Measurements from ENCODE around the gene TP53AIP1. TPM values are rescaled to one million over a fixed set of nuclear protein-coding genes. Genes with fewer than 3 reads are reported as not detected.
A peak's percentile ranks its signal among the peaks of the same experiment; 100 is the strongest.

Gene TP53AIP1
- polyA plus RNA-seq, 1 donor from 2014 or later = not detected

DNA sequence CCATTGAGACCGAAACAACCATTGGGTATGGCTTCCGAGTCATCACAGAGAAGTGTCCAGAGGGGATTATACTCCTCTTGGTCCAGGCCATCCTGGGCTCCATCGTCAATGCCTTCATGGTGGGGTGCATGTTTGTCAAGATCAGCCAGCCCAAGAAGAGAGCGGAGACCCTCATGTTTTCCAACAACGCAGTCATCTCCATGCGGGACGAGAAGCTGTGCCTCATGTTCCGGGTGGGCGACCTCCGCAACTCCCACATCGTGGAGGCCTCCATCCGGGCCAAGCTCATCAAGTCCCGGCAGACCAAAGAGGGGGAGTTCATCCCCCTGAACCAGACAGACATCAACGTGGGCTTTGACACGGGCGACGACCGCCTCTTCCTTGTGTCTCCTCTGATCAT is 31.0 kb downstream of the TP53AIP1 start:
- peaks cover 2% of the 10 kb centered on the region for H3K36me3 Mint-ChIP-seq
- peaks cover 0 to 2% (median 0%) of the 10 kb centered on the region in 3 donors for H3K9me3 Mint-ChIP-seq
- H3K4me1 Mint-ChIP-seq = peaks cover 0 to 3% (median 0%) of the 10 kb centered on the region in 3 donors
- H3K4me3 Mint-ChIP-seq = no peak overlapping the region
- peaks cover 36% of the 10 kb centered on the region for H3K27me3 Mint-ChIP-seq
- no peak overlapping the region for H3K27ac Mint-ChIP-seq

DNA sequence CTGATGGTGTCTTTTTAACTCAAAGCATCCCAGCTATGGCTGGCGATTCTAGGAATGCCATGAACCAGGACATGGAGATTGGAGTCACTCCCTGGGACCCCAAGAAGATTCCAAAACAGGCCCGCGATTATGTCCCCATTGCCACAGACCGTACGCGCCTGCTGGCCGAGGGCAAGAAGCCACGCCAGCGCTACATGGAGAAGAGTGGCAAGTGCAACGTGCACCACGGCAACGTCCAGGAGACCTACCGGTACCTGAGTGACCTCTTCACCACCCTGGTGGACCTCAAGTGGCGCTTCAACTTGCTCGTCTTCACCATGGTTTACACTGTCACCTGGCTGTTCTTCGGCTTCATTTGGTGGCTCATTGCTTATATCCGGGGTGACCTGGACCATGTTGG is 31.4 kb downstream of the TP53AIP1 start:
- Mint-ChIP-seq H3K27ac (no peak overlapping the region), H3K36me3 (peaks cover 2% of the 10 kb centered on the region), H3K9me3 (peaks cover 0 to 2% (median 0%) of the 10 kb centered on the region in 3 donors), H3K27me3 (peaks cover 40% of the 10 kb centered on the region), H3K4me1 (peaks cover 0 to 3% (median 0%) of the 10 kb centered on the region in 3 donors), H3K4me3 (no peak overlapping the region)

DNA sequence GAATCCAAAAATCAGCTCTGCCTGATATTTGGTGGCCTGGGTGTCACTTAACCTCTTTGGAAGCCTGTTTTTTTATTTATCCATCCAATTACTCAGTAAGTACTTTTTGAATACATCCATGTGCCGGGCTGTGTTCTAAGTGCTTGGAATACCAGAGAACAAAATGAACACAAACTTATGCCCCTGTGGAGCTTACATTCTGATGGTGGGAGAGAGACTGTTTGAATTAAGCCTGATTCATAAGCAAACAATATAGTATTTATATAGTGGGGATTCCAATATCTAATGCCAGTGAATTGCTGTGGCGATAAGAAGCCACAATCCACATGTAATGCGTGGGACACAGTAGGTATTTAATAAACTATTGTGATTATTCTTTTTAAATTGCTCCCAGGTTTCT is 32.1 kb downstream of the TP53AIP1 start:
- peaks cover 43% of the 10 kb centered on the region for H3K27me3 Mint-ChIP-seq
- H3K27ac Mint-ChIP-seq = no peak overlapping the region
- H3K4me3 Mint-ChIP-seq = no peak overlapping the region
- peaks cover 0 to 6% (median 3%) of the 10 kb centered on the region in 3 donors for H3K4me1 Mint-ChIP-seq
- peaks cover 0 to 3% (median 0%) of the 10 kb centered on the region in 3 donors for H3K9me3 Mint-ChIP-seq
- H3K36me3 Mint-ChIP-seq = peaks cover 2% of the 10 kb centered on the region

DNA sequence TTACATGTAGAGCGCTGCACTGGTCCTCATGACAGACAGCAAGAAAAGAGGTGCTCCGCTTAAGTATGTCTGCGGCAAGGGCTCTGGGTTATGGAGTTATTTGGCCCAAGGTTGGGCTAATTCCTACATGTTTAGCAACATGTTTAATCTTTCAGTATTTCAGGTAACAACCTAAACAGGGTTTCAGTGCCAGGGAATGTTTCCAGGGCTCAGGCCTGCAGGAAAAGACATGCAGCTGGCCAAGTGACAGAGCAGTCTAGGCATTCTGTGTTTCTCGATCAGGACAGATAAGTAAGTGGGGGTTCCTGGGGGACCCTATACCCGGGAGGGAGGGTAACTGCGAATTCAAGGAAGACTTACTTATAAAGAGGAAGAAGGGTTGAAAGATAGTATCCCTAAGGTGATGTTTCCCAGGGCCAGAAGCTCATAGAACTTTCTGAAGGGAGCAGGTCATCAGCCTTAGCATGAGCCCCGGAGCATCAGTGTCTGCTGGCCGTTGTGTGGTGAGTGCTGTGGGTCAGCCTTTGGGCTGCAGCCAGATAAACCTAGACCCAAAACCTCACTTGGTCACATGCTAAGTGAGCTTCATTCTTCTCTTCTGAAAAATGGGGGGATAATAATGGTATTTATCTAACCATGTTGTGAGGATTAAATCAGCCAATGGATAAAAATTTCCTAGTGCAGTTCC is 33.1 kb downstream of the TP53AIP1 start:
- Mint-ChIP-seq H3K4me3 (no peak overlapping the region), H3K4me1 (peaks cover 3 to 9% (median 5%) of the 10 kb centered on the region in 3 donors), H3K27ac (no peak overlapping the region), H3K36me3 (no peaks in the 10 kb centered on the region), H3K27me3 (peaks cover 43% of the 10 kb centered on the region), H3K9me3 (peaks cover 0 to 3% (median 0%) of the 10 kb centered on the region in 3 donors)

DNA sequence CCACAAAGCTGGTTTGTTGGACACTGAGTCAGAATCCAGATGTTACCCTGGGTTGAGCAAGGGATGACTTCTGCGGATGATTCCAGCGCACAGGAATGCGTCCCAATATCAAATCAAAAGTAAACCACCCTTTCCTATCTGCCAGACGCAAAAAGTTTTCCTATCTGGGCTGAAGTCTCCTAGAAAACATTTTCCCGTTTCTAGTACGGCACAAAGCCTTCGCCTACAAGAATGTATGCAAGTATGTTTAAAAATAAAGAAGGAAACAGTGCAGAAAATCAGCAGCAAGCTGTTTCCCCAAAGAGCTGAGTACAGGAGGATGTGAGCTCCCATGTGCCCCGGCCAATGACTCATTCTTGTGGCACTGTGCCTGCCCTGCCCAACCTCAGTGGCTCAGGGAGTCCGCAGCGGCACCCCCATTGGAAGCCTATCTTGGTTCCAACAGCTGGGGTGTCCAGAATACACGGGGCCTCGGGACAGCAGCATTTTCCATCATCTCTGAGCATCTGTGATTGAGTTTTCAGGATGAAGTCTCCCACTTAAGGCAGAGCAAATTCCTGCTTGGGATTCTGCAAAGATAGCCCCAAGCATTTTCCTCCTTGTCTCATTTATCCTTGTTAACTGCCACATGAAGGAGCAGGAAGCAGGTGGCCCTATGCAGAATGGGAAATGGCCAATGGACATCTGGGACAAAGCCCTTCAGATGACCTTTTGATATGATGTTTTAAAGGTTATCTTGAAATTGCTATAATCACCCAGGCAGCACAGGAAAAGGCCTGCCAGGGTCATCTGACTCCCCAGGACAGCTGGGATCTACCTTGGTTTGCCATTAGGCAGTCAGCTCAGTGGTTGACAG is 34.1 kb downstream of the TP53AIP1 start:
- H3K27me3 Mint-ChIP-seq = peaks cover 53% of the 10 kb centered on the region
- H3K27ac Mint-ChIP-seq = no peak overlapping the region
- peaks cover 0 to 3% (median 0%) of the 10 kb centered on the region in 3 donors for H3K9me3 Mint-ChIP-seq
- H3K4me3 Mint-ChIP-seq = no peak overlapping the region
- no peaks in the 10 kb centered on the region for H3K36me3 Mint-ChIP-seq
- H3K4me1 Mint-ChIP-seq = peaks cover 11 to 19% (median 14%) of the 10 kb centered on the region in 3 donors

DNA sequence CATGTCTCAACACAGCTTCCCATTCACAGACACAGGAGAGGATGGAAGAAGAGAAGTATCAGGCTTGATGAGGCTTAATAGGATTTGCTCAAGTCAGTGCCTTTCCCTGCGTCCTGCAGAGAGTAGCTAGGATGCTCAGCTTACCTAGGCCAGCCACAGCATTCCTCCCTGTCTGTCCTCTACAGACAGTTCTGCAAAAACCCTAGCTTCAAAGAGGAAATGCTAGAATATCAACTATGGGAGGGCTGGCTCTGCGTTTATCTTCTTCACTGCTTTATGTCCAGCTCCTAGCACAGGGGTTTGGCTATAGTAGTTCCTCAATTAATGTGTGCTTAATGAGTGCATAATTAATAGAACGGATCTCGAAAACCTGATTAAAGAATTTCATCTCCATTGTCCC is 35.1 kb downstream of the TP53AIP1 start:
- Mint-ChIP-seq H3K36me3 (no peaks in the 10 kb centered on the region), H3K9me3 (peaks cover 0 to 3% (median 0%) of the 10 kb centered on the region in 3 donors), H3K27me3 (peaks cover 62% of the 10 kb centered on the region), H3K4me3 (no peak overlapping the region), H3K4me1 (peaks cover 11 to 20% (median 15%) of the 10 kb centered on the region in 3 donors), H3K27ac (no peak overlapping the region)

DNA sequence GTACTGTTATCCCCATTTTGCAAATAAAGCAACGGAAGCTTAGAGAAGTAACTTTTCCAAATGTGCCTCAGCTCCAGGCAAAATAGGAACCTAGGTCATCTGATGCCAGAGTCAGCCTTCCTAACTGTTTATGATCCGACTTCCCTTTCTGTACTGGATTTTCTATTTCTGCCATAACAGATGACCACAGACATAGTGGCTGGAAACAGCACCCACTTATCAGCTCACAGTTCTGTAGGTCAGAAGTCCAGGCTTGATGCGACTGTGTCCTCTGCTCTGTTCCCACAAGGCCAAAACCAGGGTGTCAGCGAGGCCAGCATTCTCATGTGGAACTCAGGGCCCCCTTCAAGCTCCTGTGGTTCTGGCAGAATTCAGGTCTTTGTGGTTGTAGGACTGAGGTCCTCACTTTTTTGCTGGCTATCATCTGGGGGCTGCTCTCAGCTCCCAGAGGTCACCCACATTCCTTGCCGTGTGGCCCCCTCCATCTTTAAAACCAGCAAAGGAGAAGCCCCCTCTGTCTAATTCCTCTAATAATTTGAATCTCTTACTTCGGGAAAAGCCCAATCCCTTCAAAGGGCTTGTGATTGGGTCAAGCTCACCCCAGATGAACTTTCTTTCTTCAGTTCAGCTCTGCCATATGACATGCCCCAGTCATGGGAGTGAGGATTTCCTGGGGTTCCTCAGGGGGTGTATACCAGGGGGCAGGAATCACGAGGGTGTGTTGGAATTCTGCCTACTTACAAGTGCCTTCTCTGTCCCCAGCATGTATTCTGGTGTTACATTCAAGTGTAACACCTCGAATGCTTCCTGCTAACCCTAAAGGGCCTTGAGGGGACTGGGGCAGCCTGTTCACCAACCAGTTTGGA is 36.3 kb downstream of the TP53AIP1 start:
- Mint-ChIP-seq H3K27ac (no peak overlapping the region), H3K36me3 (no peaks in the 10 kb centered on the region), H3K4me1 (peaks cover 11 to 20% (median 15%) of the 10 kb centered on the region in 3 donors), H3K27me3 (peaks cover 67% of the 10 kb centered on the region), H3K4me3 (peak overlapping the region; percentile 59 to 90 (median 82)), H3K9me3 (peaks cover 0 to 3% (median 0%) of the 10 kb centered on the region in 3 donors)

DNA sequence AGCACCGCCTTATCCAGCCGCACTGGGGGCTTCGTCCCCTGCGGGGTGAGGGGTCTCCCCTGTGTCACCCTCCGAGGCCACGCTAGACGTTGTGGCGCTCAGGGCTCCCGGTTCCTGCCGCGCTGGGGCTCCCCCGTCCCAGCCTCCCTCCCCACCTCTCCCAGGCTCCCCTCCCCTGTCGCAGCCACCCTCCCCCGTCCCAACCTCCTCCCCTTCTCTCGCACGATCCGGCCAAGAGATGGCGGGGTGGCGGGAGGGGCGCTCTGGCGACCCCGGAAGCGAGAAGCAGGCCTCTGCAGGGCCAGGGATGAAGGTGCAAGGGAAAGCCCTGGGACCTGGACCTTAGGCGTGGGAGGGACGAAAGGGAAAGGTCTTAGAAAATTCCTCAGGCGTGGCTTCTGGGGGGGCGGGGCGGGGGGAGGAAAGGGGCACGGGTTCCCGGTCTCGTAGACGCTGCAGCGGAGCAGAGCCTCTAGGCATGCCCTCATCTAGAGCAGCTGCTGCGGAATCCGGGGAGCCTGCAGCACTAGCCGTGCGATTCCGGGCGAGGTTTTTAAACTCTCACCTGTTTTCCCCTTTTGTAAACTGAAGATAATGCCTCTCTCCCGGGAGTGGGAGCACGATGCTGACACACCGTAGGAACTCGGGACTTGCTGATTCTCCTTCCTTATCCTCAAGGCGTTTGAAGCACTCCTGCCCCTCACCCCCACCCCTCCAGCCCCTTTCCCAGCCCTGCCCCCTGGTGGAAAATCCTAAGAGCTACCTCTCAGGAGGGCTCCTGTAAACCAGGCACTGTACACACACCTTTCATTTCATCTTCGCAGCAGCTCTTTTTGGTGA is 37.1 kb downstream of the TP53AIP1 start:
- H3K27me3 Mint-ChIP-seq = peaks cover 74% of the 10 kb centered on the region

DNA sequence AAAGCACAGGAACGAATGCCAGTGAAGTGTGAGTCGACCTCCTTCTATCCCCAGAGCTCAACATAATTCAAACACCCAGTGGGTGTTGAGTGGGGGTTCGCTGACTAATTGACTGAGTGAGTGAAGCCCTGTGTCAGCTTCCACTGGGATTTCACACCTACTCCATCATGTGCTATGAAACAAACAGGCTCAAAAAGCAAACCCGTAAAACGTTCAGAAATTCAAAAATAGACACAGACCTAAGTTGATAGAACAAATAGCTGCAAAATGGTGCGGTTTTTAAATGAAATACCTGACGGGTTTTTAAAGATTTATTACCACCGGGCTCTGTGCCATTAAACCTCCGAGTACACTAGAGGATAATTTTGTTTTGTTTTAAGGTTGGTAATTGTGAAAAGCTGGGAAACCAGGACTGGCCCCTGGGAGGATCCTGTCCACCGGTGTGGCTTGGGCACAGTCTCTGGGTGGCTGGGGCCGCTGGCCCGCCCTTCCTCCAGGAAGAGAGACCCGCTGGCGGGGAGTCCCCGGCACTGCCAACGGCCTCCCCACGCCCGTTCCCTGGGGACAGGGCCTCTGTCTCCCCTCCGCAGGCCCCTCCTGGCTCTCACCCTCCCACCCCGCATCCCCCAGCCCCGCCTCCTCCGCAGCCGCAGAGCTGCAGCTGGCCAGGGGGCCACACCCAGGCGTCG is 37.9 kb downstream of the TP53AIP1 start:
- H3K4me1 Mint-ChIP-seq = peaks cover 11 to 20% (median 15%) of the 10 kb centered on the region in 3 donors
- peak overlapping the region; percentile 45 to 82 (median 66) for H3K4me3 Mint-ChIP-seq
- peaks cover 0 to 3% (median 0%) of the 10 kb centered on the region in 3 donors for H3K9me3 Mint-ChIP-seq
- H3K27me3 Mint-ChIP-seq = peaks cover 77% of the 10 kb centered on the region
- H3K27ac Mint-ChIP-seq = peak overlapping the region in 1 of 3 donors; percentile 59
- no peaks in the 10 kb centered on the region for H3K36me3 Mint-ChIP-seq

More for the DNA sequence above, 37.1 kb downstream of the TP53AIP1 start:
- H3K4me3 Mint-ChIP-seq = peak overlapping the region; percentile 59 to 90 (median 82)
- no peak overlapping the region for H3K27ac Mint-ChIP-seq
- H3K36me3 Mint-ChIP-seq = no peaks in the 10 kb centered on the region
- H3K9me3 Mint-ChIP-seq = peaks cover 0 to 3% (median 0%) of the 10 kb centered on the region in 3 donors
- peaks cover 11 to 20% (median 15%) of the 10 kb centered on the region in 3 donors for H3K4me1 Mint-ChIP-seq

DNA sequence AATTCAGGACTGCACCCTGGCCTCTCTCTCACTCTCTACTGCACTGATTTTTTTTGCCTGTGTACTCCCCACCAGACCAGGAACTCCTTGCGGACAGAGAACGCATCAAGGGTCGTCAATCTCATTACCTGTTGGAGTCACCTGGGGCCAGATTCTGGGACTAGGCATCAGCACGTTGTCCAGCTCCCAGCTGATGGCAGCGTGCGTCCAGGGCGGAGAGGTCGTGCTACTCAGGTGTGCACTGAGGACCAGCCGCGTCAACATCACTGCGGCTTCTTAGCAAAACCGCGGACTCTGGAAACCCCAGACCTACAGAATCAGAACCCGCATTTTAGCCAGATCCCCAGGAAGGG is 38.4 kb downstream of the TP53AIP1 start:
- Mint-ChIP-seq H3K4me3 (peak overlapping the region; percentile 45 to 82 (median 66)), H3K36me3 (no peaks in the 10 kb centered on the region), H3K9me3 (peaks cover 0 to 3% (median 0%) of the 10 kb centered on the region in 3 donors), H3K27ac (no peak overlapping the region), H3K27me3 (peaks cover 74% of the 10 kb centered on the region), H3K4me1 (peaks cover 11 to 19% (median 15%) of the 10 kb centered on the region in 3 donors)

DNA sequence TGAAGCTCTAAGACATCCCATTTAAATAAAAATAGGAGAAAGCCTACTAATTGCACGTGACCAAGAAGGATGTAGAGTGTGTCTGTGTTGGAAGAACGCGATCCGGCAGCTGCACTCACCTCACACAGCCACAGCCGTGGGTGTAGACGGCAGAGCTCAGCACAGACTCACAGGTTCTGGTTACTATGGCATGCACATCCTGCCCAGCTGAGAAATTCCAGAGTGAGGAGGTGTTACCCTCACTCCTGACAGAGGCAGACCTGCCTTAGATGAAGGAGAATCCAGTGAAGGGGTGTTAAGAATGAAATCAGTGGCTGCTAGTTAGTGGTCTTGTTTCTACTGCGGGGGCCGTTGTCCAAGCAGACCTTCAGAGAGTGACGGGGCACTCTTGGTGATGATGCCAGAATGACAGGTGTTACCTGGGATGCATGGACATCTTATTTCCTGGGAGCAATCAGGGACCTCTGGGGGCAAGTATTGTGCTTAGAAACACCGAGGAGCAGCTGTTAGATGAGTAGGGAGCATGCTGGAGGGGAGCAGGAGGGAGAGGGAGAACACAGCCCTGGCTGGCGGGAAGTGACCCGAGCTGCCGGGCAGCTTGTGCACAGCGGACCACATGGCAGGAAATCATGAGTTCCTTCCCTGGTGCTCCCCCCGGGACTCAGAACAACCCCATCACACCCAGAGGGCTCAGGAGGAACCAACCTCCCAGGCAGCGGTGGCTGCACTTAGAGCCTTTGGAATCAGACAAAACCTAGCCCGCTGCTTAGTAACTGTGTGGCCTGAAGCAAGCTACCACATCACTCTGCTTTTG is 39.2 kb downstream of the TP53AIP1 start:
- Mint-ChIP-seq H3K4me3 (peak overlapping the region; percentile 18 to 73 (median 42)), H3K36me3 (no peaks in the 10 kb centered on the region), H3K27me3 (peaks cover 72% of the 10 kb centered on the region), H3K9me3 (peaks cover 0 to 3% (median 0%) of the 10 kb centered on the region in 3 donors), H3K27ac (no peak overlapping the region), H3K4me1 (peaks cover 11 to 19% (median 16%) of the 10 kb centered on the region in 3 donors)

DNA sequence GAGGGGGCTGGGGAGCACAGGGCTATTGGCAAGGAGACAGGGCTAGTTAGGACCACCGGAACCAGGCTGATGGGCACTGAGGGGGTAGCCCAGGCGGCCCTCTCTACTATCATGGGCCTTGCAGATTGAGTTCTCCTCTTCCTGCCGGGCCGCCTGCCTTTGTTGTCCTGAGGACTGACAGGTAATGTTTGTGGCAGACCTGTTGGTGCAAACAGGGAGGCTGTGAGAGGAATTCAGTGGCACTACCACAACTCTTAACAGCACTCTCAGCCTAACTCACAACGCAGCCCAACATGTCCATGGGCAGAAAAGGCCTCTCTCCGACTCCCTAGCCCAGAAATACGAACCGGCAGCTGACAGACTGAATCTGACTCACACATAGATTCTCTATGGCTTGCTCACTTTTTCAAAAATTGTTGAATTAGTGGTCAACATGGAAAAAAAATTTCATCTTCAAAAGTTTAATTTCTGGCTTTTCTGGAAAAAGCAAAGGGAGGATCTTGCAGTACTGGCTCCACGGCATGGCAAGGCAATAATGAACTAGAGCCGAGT is 40.1 kb downstream of the TP53AIP1 start:
- Mint-ChIP-seq H3K4me3 (peak overlapping the region in 1 of 4 donors; percentile 2), H3K4me1 (peaks cover 11 to 20% (median 16%) of the 10 kb centered on the region in 3 donors), H3K27ac (no peak overlapping the region), H3K36me3 (no peaks in the 10 kb centered on the region), H3K9me3 (peaks cover 0 to 3% (median 0%) of the 10 kb centered on the region in 3 donors), H3K27me3 (peaks cover 73% of the 10 kb centered on the region)

Measured in IgD-negative memory B cell (primary cell).